ENCODE data around the gene ALPL.

Gene ALPL

DNA sequence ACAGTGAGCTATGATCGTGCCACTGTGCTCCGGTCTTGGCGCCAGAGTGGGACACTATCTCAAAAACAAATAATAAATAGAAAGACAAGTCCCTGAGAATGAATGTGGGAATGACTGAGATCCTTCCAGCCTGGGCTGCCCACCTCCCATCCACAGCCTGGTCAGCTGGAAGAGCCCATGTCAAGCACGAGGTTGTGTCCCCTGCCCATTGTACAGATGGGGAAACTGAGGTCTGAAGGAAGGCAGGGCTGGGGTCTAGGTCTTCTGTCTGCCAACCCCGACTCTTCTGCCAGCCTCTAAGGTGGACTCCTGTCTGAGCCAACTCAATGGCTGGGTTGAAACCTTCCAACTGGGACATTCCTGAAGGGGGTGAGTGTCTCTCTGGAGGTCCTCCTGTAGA lies 80.4 kb downstream of the ALPL start:
- H3K4me1 ChIP-seq (ENCODE audit: control insufficient read depth in 2 of 2, insufficient read depth in 2 of 2, low read length in 2 of 2): peaks cover 0 to 3% of the 10 kb centered on the region in 2 donors
- H3K4me3 ChIP-seq (ENCODE audit: low read length in 2 of 2): no peak overlapping the region
- H3K27me3 ChIP-seq (ENCODE audit: control insufficient read depth in 2 of 2, insufficient read depth in 2 of 2, low read length in 2 of 2): peaks cover 0 to 3% of the 10 kb centered on the region in 2 donors

GRCh38 chr1:21590126-21590880 lies 81.1 kb downstream of the ALPL start:
- peaks cover 0 to 3% of the 10 kb centered on the region in 2 donors for H3K4me1 ChIP-seq (ENCODE audit: control insufficient read depth in 2 of 2, insufficient read depth in 2 of 2, low read length in 2 of 2)
- peaks cover 0 to 3% of the 10 kb centered on the region in 2 donors for H3K27me3 ChIP-seq (ENCODE audit: control insufficient read depth in 2 of 2, insufficient read depth in 2 of 2, low read length in 2 of 2)
- H3K9ac ChIP-seq (ENCODE audit: low read depth in 1 of 2, low read length in 2 of 2): no peak overlapping the region
- no peaks in the 10 kb centered on the region for H3K36me3 ChIP-seq (ENCODE audit: control insufficient read depth in 2 of 2, insufficient read depth in 2 of 2, low read length in 2 of 2)
- no peak overlapping the region for H3K4me3 ChIP-seq (ENCODE audit: low read length in 2 of 2)
- H3K27ac ChIP-seq (ENCODE audit: low read depth in 2 of 2, low read length in 2 of 2): no peak overlapping the region
- no peaks in the 10 kb centered on the region for H3K9me3 ChIP-seq (ENCODE audit: control insufficient read depth in 2 of 2, low read length in 2 of 2)

More for the DNA sequence above, 80.4 kb downstream of the ALPL start:
- H3K27ac ChIP-seq (ENCODE audit: low read depth in 2 of 2, low read length in 2 of 2): no peak overlapping the region
- H3K36me3 ChIP-seq (ENCODE audit: control insufficient read depth in 2 of 2, insufficient read depth in 2 of 2, low read length in 2 of 2): no peaks in the 10 kb centered on the region
- H3K9ac ChIP-seq (ENCODE audit: low read depth in 1 of 2, low read length in 2 of 2): no peak overlapping the region
- H3K9me3 ChIP-seq (ENCODE audit: control insufficient read depth in 2 of 2, low read length in 2 of 2): no peaks in the 10 kb centered on the region

DNA sequence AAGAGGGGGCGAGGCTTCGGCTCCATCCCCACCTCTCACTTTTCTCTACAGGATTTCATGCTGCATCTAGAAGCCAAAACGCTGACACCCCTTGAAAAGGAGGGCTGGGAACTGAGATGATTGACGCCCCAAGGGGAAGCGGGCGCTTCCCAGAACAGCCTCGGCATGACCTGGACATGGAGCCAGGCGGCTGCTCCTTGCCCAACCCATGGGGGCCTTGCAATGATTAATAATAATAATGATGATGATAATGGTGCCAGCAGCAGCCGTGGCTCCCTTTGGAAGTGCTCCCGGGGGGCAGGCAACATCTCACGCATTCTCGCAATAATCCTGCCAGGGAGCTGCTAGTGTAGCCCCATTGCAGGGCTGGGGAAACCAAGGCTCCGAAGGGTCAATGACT lies 81.7 kb downstream of the ALPL start:
- H3K27me3 ChIP-seq (ENCODE audit: control insufficient read depth in 2 of 2, insufficient read depth in 2 of 2, low read length in 2 of 2): peaks cover 0 to 3% of the 10 kb centered on the region in 2 donors
- no peak overlapping the region for H3K9ac ChIP-seq (ENCODE audit: low read depth in 1 of 2, low read length in 2 of 2)
- H3K27ac ChIP-seq (ENCODE audit: low read depth in 2 of 2, low read length in 2 of 2): no peak overlapping the region
- H3K4me3 ChIP-seq (ENCODE audit: low read length in 2 of 2): no peak overlapping the region
- no peaks in the 10 kb centered on the region for H3K9me3 ChIP-seq (ENCODE audit: control insufficient read depth in 2 of 2, low read length in 2 of 2)
- H3K36me3 ChIP-seq (ENCODE audit: control insufficient read depth in 2 of 2, insufficient read depth in 2 of 2, low read length in 2 of 2): no peaks in the 10 kb centered on the region
- peaks cover 0 to 3% of the 10 kb centered on the region in 2 donors for H3K4me1 ChIP-seq (ENCODE audit: control insufficient read depth in 2 of 2, insufficient read depth in 2 of 2, low read length in 2 of 2)

- Histone ChIP-seq H3K9me3 (ENCODE audit: control insufficient read depth in 2 of 2, low read length in 2 of 2) (no peaks in the 10 kb centered on the region), H3K27ac (ENCODE audit: low read depth in 2 of 2, low read length in 2 of 2) (no peak overlapping the region), H3K4me3 (ENCODE audit: low read length in 2 of 2) (no peak overlapping the region), H3K4me1 (ENCODE audit: control insufficient read depth in 2 of 2, insufficient read depth in 2 of 2, low read length in 2 of 2) (no peaks in the 10 kb centered on the region), H3K36me3 (ENCODE audit: control insufficient read depth in 2 of 2, insufficient read depth in 2 of 2, low read length in 2 of 2) (no peaks in the 10 kb centered on the region), H3K9ac (ENCODE audit: low read depth in 1 of 2, low read length in 2 of 2) (no peak overlapping the region), H3K27me3 (ENCODE audit: control insufficient read depth in 2 of 2, insufficient read depth in 2 of 2, low read length in 2 of 2) (no peaks in the 10 kb centered on the region)
Observed at GRCh38 chr1:21592086-21592865, 83.1 kb downstream of the ALPL start.

GRCh38 chr1:21593231-21593630 lies 84.0 kb downstream of the ALPL start:
- Histone ChIP-seq H3K9me3 (ENCODE audit: control insufficient read depth in 2 of 2, low read length in 2 of 2) (no peaks in the 10 kb centered on the region), H3K27me3 (ENCODE audit: control insufficient read depth in 2 of 2, insufficient read depth in 2 of 2, low read length in 2 of 2) (no peaks in the 10 kb centered on the region), H3K9ac (ENCODE audit: low read depth in 1 of 2, low read length in 2 of 2) (no peak overlapping the region), H3K4me3 (ENCODE audit: low read length in 2 of 2) (no peak overlapping the region), H3K36me3 (ENCODE audit: control insufficient read depth in 2 of 2, insufficient read depth in 2 of 2, low read length in 2 of 2) (no peaks in the 10 kb centered on the region), H3K27ac (ENCODE audit: low read depth in 2 of 2, low read length in 2 of 2) (no peak overlapping the region), H3K4me1 (ENCODE audit: control insufficient read depth in 2 of 2, insufficient read depth in 2 of 2, low read length in 2 of 2) (no peaks in the 10 kb centered on the region)

DNA sequence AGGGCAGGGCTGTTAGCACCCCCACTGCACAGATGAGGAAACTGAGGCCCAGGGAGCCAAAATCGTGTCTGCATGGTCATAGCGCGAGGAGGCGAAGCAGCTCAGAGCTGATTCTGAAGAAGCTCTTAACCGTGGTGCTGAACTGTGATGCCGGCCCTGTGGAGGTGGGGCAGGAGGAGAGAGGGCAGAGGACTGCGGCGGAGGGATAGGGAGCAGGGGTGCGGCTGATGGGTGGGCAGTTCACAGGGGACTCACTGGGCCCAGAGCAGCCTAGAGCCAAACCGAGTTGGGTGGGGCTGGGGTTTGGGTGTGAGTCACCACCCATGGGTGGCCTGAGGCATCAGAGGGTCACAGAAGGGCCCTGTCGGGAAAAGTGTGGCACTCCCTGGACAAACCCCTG lies 85.3 kb downstream of the ALPL start:
- H3K4me3 ChIP-seq (ENCODE audit: low read length in 2 of 2): no peak overlapping the region
- H3K27me3 ChIP-seq (ENCODE audit: control insufficient read depth in 2 of 2, insufficient read depth in 2 of 2, low read length in 2 of 2): no peaks in the 10 kb centered on the region
- H3K4me1 ChIP-seq (ENCODE audit: control insufficient read depth in 2 of 2, insufficient read depth in 2 of 2, low read length in 2 of 2): no peaks in the 10 kb centered on the region
- H3K27ac ChIP-seq (ENCODE audit: low read depth in 2 of 2, low read length in 2 of 2): no peak overlapping the region
- no peaks in the 10 kb centered on the region for H3K9me3 ChIP-seq (ENCODE audit: control insufficient read depth in 2 of 2, low read length in 2 of 2)
- no peak overlapping the region for H3K9ac ChIP-seq (ENCODE audit: low read depth in 1 of 2, low read length in 2 of 2)
- H3K36me3 ChIP-seq (ENCODE audit: control insufficient read depth in 2 of 2, insufficient read depth in 2 of 2, low read length in 2 of 2): peaks cover 0 to 5% of the 10 kb centered on the region in 2 donors

DNA sequence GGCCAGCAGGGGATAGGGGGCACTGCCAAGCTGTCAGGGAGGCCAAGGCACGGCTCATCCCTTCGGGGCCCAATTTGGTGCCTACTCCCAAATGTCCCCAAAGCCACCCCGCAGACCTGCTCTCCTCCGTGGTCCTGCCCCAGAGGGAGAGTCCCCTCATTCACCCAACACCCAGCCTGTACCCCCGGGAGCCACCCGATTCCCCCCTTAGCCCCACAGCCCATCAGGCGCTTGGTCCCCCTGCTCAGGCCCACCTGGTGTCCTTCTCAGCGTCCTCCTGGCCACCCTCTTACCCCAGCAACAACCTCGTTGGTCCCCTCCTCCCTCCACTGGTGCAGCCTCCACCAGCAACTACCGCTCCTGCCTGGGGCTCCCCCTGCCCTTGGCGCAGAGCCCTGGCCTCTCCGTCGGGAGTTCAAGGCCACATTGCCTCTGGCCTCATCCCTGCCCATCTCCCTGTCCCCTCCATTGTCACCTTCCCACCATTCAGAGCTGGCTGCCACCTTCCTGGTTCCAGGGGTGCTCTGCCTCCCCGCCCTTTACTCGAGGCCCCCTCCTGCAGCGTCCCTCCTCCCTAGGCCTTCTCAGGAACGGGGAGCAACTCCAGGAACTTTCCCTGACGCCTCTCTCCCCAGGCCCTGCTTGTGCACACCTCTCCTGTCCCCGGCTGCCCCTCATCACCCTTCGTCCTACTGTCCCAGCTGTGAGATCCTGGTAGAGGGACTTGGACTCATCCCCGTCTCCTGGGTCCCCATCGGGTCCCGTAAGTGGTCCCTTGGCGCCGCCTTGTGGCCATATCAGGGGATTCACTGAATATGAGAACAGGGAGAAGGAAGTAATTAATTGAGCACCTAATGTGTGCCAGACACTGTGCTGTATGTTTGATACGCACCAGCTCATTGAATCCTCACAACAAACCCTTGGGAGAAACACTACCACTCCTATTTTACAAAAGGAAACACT lies 86.0 kb downstream of the ALPL start:
- Histone ChIP-seq H3K9me3 (ENCODE audit: control insufficient read depth in 2 of 2, low read length in 2 of 2) (no peaks in the 10 kb centered on the region), H3K4me1 (ENCODE audit: control insufficient read depth in 2 of 2, insufficient read depth in 2 of 2, low read length in 2 of 2) (no peaks in the 10 kb centered on the region), H3K27me3 (ENCODE audit: control insufficient read depth in 2 of 2, insufficient read depth in 2 of 2, low read length in 2 of 2) (no peaks in the 10 kb centered on the region), H3K9ac (ENCODE audit: low read depth in 1 of 2, low read length in 2 of 2) (no peak overlapping the region), H3K4me3 (ENCODE audit: low read length in 2 of 2) (no peak overlapping the region), H3K27ac (ENCODE audit: low read depth in 2 of 2, low read length in 2 of 2) (no peak overlapping the region), H3K36me3 (ENCODE audit: control insufficient read depth in 2 of 2, insufficient read depth in 2 of 2, low read length in 2 of 2) (peaks cover 0 to 5% of the 10 kb centered on the region in 2 donors)

DNA sequence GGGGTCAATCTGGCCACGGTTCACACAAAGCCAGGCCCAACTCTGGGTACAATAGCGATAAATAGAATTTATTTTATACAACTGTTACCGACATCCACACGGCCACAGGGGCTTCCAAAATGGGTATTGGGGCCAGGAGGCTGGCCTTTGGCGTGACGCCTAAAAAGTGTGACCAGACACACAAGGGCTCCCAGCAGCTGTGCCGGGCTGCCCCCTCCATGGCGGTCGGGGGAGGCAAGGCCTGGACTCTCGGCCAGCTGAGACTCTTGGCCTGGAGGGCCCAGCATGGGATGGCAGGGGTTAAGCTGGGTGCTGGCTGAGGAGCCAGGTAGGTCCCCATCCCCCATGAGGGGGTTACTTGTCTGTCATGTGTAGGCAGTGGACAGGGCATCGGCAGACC lies 87.0 kb downstream of the ALPL start:
- Histone ChIP-seq H3K27ac (ENCODE audit: low read depth in 2 of 2, low read length in 2 of 2) (no peak overlapping the region), H3K4me3 (ENCODE audit: low read length in 2 of 2) (no peak overlapping the region), H3K9ac (ENCODE audit: low read depth in 1 of 2, low read length in 2 of 2) (no peak overlapping the region), H3K4me1 (ENCODE audit: control insufficient read depth in 2 of 2, insufficient read depth in 2 of 2, low read length in 2 of 2) (no peaks in the 10 kb centered on the region), H3K27me3 (ENCODE audit: control insufficient read depth in 2 of 2, insufficient read depth in 2 of 2, low read length in 2 of 2) (no peaks in the 10 kb centered on the region), H3K9me3 (ENCODE audit: control insufficient read depth in 2 of 2, low read length in 2 of 2) (no peaks in the 10 kb centered on the region), H3K36me3 (ENCODE audit: control insufficient read depth in 2 of 2, insufficient read depth in 2 of 2, low read length in 2 of 2) (peaks cover 0 to 5% of the 10 kb centered on the region in 2 donors)

GRCh38 chr1:21596628-21597027 lies 87.4 kb downstream of the ALPL start:
- H3K4me1 ChIP-seq (ENCODE audit: control insufficient read depth in 2 of 2, insufficient read depth in 2 of 2, low read length in 2 of 2): no peaks in the 10 kb centered on the region
- H3K27ac ChIP-seq (ENCODE audit: low read depth in 2 of 2, low read length in 2 of 2): no peak overlapping the region
- H3K9ac ChIP-seq (ENCODE audit: low read depth in 1 of 2, low read length in 2 of 2): no peak overlapping the region

More at GRCh38 chr1:21596628-21597027, 87.4 kb downstream of the ALPL start:
- Histone ChIP-seq H3K4me3 (ENCODE audit: low read length in 2 of 2) (no peak overlapping the region), H3K36me3 (ENCODE audit: control insufficient read depth in 2 of 2, insufficient read depth in 2 of 2, low read length in 2 of 2) (peaks cover 0 to 5% of the 10 kb centered on the region in 2 donors), H3K27me3 (ENCODE audit: control insufficient read depth in 2 of 2, insufficient read depth in 2 of 2, low read length in 2 of 2) (no peaks in the 10 kb centered on the region), H3K9me3 (ENCODE audit: control insufficient read depth in 2 of 2, low read length in 2 of 2) (no peaks in the 10 kb centered on the region)
